Sigmoid colon (tissue), 4 donors: ENCODE data around the gene MEF2B.

Experiments used
- CTCF ChIP-seq, 4 experiments: fragments of 450-650 bp in 3 of 4; fragments of 200-600 bp in 1 of 4; IDR thresholded peaks; one replicate each; pipeline ENCODE4 v1.5.1; 2016 to 2019; ENCODE audit warnings: antibody characterized with exemption in 4 of 4, mild to moderate bottlenecking in 3 of 4, moderate library complexity in 2 of 4
- POLR2A ChIP-seq, 2 donors: fragments of 450-650 bp; IDR thresholded peaks; one replicate each; pipeline ENCODE4 v1.6.1; 2016; ENCODE audit warnings: antibody characterized with exemption in 2 of 2, mild to moderate bottlenecking in 2 of 2, moderate library complexity in 2 of 2
- POLR2AphosphoS5 ChIP-seq, 4 donors: sonication (generic); formaldehyde crosslinking; IDR thresholded peaks; one replicate each; pipeline ENCODE4 v1.6.1; 2017; ENCODE audit warnings: antibody characterized with exemption in 4 of 4

GRCh38 chr19:19214159-19214490, 44.1 kb upstream of the MEF2B start:
- TF ChIP-seq CTCF (IDR thresholded peaks at IDR 0.05) (no peak), POLR2AphosphoS5 (IDR thresholded peaks at IDR 0.05) (no peak), POLR2A (IDR thresholded peaks at IDR 0.05) (no peak)
